HG03521 (cell line): ENCODE data around the gene ADGRL4.
"Not testable (repeated sequence)": the region's sequence is repeated elsewhere in the genome, so short reads cannot be mapped to it uniquely, and the experiment has no call there.

Source experiments
- ATAC-seq: cut with Tn5 transposase; IDR thresholded peaks from one replicate; pipeline ENCODE4 v1.9.1; 2021; ENCODE audit warnings: mild to moderate bottlenecking, moderate library complexity; ENCODE audit not compliant: unreplicated experiment

The ADGRL4 gene

GRCh38 chr1:79006564-79006963 lies at the start of gene ADGRL4:
Gene ADGRL4 (minus strand): TSS chr1:79006730. CDS start chr1:79006654, 76 bp downstream.
- no peak for ATAC-seq

DNA sequence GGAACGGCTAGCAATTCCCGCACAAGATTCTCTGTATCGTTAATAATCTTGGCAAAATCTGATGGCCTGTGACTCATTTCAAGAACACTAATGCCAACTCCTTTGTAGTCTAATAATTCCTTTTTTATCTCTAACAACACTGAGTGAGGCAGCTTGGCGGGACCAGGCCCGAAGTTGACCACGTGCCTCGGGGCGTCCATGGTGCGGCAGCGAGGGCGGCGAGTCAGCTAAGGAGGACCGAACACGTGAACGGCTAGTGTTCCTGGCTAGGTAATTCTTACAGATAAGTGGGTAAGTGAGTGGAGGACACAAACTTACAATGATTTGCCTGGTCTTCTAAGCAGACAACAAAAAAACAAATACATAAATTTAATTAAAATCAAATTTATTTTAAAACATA lies 49.3 kb upstream of the ADGRL4 start:
- no peak for ATAC-seq

DNA sequence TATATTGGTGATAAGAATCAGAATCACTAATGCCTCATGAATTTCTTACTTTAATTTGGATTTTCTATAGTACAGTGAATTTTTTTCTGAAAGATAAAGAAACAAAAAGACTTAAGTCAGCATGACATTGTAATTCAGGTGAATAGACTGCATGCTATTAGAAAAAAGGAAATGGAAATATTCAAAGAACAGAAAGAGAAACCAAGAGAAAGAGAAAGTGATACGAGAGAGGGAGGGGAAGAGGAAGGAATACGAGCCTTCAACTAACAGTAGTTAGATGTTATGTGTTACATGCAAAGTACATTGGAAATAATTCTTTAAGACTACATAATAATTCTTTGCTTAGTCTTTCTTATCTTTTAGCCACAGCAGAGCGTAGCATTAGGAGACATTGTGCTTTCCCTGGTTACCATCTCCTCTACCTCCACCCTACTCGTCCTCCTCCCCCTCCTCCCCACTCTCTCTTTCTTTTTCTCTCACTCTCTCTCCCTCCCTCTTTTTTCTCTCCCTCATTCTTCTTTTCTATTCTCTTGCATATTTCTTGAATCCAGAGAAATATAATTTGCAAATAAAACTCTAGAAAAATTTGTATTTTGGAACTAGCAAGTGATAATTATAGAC lies 46.4 kb upstream of the ADGRL4 start:
- ATAC-seq: peak; percentile 97

GRCh38 chr1:79044974-79045650 lies 38.6 kb upstream of the ADGRL4 start:
- ATAC-seq: no peak

GRCh38 chr1:79043506-79043905 lies 37.0 kb upstream of the ADGRL4 start:
- no peak for ATAC-seq

GRCh38 chr1:79042539-79042938 lies 36.0 kb upstream of the ADGRL4 start:
- no peak for ATAC-seq

GRCh38 chr1:79042117-79042516 lies 35.6 kb upstream of the ADGRL4 start:
- peak; percentile 50 for ATAC-seq

DNA sequence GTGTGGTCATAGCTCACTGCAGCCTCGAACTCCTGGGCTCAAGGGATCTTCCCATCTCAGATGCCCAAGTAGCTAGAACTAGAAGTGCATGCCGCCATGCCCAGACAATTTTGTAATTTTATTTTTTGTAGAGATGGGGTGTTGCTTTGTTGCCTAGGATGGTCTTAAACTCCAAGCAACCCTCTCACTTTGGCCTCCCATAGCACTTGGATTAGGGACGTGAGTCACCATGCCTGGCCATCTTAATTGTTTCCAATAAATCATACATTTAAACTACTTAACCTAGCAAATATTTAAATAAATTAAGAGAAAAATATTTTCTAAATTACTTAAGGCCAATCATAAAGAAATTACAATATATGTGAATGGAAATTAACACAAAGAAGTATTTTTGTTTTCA lies 35.1 kb upstream of the ADGRL4 start:
- ATAC-seq: no peak

GRCh38 chr1:79040424-79041082 lies 34.0 kb upstream of the ADGRL4 start:
- peak; percentile 83 for ATAC-seq

GRCh38 chr1:79037085-79037484 lies 30.6 kb upstream of the ADGRL4 start:
- ATAC-seq: no peak

DNA sequence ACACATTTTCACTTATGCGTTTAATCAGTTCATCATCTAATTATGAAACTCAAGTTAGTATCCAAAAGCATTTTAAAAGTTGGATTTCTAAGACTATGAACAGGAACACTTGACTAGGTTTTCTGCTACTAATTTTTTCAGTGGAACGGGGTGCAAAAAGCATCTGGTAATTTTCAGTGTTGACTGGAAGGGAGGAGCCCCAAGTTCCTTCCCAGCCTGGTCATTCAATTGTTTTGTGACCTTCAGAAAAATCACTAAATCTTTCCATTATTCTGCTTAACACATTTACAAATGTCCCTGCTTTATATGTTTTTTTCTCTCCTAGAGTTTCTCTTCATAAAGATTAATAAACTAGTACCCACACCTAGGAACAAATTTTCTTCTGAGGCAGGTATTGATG lies 6.0 kb upstream of the ADGRL4 start:
- ATAC-seq: no peak

GRCh38 chr1:79010589-79010988 lies 4.1 kb upstream of the ADGRL4 start:
- no peak for ATAC-seq

DNA sequence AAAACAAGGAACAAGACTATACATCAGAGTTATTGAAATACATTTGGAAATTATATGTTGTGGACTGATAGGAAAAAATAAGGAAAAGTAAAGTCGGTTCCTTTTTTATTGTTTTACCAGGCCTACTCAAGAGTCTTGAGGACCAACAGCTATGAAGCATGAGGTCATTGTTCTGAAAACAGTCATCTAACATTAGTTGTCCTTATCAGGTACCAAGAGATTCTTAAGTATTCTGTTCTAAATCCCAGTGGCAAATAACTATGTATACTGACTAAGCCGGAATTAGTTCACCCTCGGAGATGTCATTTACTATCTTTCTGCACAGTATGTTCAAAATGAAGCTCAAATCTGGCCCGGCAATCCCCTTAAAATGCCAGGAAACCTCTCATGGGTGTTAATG lies 585 bp downstream of the ADGRL4 start:
- no peak for ATAC-seq

- ATAC-seq: no peak
Measured at GRCh38 chr1:79004916-79005315, 1.6 kb downstream of the ADGRL4 start.

- ATAC-seq: no peak
Measured at GRCh38 chr1:78996791-78997190, 9.7 kb downstream of the ADGRL4 start.

DNA sequence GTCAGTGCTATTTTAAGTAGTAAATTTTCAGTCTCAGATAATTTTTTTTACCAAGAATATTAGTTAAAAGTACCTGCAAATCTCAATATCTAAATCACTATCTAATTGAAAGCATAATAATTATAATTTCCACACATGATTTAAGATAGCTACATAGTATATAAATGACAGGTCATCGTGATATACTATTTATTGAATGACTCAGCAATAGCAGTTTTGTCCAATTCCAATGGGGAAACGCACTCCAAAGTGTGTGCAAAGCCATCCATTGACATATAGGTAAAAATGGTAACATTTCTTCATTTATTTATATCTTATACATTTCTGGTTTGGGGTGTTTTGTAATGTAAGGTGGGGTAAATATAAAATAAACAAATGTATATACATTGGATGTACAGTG lies 19.5 kb downstream of the ADGRL4 start:
- no peak for ATAC-seq

DNA sequence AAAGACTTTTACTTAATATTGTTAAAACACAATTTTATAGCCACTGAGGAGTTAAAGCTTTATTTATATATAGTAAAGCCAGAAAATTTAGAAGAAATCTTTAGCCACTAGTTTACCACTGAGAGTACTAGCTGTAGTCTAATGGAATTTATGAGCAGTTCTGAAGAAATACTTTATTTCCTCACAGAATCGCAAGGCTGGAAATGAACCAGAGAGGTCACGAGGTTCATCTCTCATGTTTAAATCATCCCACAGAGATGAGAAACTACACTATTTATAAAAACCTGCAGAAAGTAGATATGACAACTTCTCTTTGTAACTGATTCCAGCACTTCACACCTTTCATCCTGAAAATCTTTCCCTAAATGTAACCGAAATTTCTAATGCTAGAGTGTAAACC lies 26.0 kb downstream of the ADGRL4 start:
- ATAC-seq: no peak

GRCh38 chr1:78972723-78973122 lies 33.8 kb downstream of the ADGRL4 start:
- no peak for ATAC-seq

DNA sequence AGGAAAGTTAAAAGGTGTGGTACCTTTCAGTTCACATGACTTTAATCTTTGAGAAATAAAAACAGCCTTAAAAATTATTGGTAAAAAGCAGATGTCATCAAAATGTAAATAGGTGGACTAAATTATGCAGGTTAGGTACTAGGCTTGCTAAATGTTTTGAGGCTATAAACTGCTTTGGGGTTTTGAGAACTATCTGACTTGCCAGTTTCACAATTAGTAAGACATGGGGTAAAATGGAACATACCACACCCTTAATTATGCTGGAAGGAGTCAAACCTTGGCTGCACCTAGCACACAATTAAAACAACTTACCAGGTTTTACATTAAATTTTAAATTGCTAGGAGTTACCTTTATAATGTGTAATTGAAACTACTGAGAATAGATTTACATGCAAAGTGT lies 39.4 kb downstream of the ADGRL4 start:
- ATAC-seq: not testable (repeated sequence)

DNA sequence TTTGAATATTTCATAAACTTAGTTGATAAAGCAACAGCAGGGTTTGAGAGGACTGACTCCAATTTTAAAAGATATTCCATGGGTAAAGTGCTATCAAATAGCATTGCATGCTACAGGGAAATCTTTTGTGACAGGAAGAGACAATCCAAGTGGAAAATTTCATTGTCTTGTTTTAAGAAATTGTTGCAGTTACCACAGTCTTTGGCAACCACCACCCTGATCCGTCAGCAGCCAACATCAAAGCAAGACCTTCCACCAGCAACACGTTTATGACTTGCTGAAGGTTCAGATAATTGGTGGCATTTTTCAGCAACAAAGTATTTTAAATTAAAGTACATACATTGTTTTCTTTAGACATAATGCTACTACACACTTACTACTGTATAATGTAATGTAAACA lies 47.8 kb downstream of the ADGRL4 start:
- no peak for ATAC-seq

DNA sequence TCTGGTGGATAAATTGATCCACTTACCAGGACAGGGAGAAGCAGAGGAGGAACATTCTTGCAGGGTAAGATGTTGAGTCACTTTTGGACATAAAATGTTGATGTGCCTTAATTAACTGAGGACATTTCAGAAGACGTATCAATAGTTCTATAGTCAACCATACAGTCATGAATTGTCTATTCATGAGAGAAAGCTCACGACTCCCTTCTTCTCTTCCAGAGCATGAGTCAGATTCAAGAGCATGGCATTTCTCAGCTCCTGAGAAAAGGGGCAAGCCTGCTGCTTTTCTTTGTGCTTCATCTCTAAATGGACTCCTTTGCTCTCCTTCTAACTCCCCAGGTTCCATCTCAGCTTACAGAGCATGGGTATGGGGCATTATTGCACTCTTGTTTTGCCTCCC lies 55.7 kb downstream of the ADGRL4 start:
- ATAC-seq: no peak

- ATAC-seq: no peak
Measured at GRCh38 chr1:78949227-78949626, 57.3 kb downstream of the ADGRL4 start.
